Effector memory CD8-positive, alpha-beta T cell (primary cell): Measurements from ENCODE around the gene EEF2KMT.

Experiments used
- ATAC-seq: fragments of 150-1000 bp; cut with Tn5 transposase; replicated peaks from 2 replicates; pipeline ENCODE4 v1.10.0; 2021; ENCODE audit warnings: mild to moderate bottlenecking, moderate library complexity
- DNase-seq, 3 experiments: peaks; one replicate each; pipeline ENCODE4 v3.0.0; 2021
- H3K27ac Mint-ChIP-seq, 2 donors: one replicate each; pipeline ENCODE4 v1.8.0; 2022; ENCODE audit warnings: mild to moderate bottlenecking in 2 of 2, mixed read lengths in 2 of 2, moderate library complexity in 2 of 2
- H3K27me3 Mint-ChIP-seq, 2 donors: one replicate each; pipeline ENCODE4 v1.8.0; 2022; ENCODE audit warnings: mixed read lengths in 2 of 2
- H3K36me3 Mint-ChIP-seq: one replicate; pipeline ENCODE4 v1.8.0; 2022; ENCODE audit warnings: mild to moderate bottlenecking, moderate library complexity, mixed read lengths; ENCODE audit not compliant: insufficient read depth
- H3K4me1 Mint-ChIP-seq, 2 donors: one replicate each; pipeline ENCODE4 v1.8.0; 2022; ENCODE audit warnings: low read depth in 2 of 2, mixed read lengths in 2 of 2
- H3K4me3 Mint-ChIP-seq, 2 donors: one replicate each; pipeline ENCODE4 v1.8.0; 2022; ENCODE audit warnings: mild to moderate bottlenecking in 2 of 2, mixed read lengths in 2 of 2, moderate library complexity in 2 of 2
- H3K9me3 Mint-ChIP-seq, 2 donors: one replicate each; pipeline ENCODE4 v1.8.0; 2022; ENCODE audit warnings: mixed read lengths in 2 of 2

Gene EEF2KMT

DNA sequence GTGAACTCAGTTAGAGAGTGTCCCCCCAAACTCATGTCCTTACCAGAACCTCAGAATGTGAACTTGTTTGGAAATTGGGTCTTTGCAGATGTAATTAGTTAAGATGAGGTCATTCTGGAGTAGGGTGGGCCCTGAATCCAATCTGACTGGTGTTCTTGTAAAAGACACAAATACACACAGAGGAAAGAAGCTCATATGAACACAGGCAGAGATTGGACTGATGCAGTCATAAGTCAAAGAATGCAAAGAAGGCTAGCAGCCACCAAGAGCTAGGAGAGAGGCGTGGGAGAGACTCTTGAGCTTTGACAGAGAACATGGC is 61.7 kb downstream of the EEF2KMT start:
- peaks cover 15 to 24% of the 10 kb centered on the region in 2 donors for H3K4me1 Mint-ChIP-seq
- no peak overlapping the region for H3K27ac Mint-ChIP-seq
- H3K4me3 Mint-ChIP-seq: peak overlapping the region in 1 of 2 donors; percentile 51
- no peaks in the 10 kb centered on the region for H3K9me3 Mint-ChIP-seq
- peaks cover 2 to 4% of the 10 kb centered on the region in 2 donors for H3K27me3 Mint-ChIP-seq
- ATAC-seq: no peak
- peaks cover 10% of the 10 kb centered on the region for H3K36me3 Mint-ChIP-seq
- no peak for DNase-seq
